SU-DHL-6 (cell line): ENCODE measurements around the gene KLHDC3.

ENCODE experiments used
- CTCF ChIP-seq: fragments of 200-600 bp; sonication (generic); IDR thresholded peaks from one replicate; pipeline ENCODE4 v1.5.1; 2017; ENCODE audit warnings: antibody characterized with exemption, mild to moderate bottlenecking, low read length, moderate library complexity; ENCODE audit not compliant: insufficient read depth, poor library complexity, severe bottlenecking
- EZH2phosphoT487 ChIP-seq: fragments of 200-600 bp; sonication (generic), shearing (Covaris generic); conservative IDR thresholded peaks from 2 replicates; pipeline ENCODE4 v1.6.1; 2018; ENCODE audit warnings: mild to moderate bottlenecking, antibody characterized with exemption, low read length, moderate library complexity, mixed read lengths

GRCh38 chr6:42969934-42970333, 44.1 kb upstream of the KLHDC3 start:
- no peak for TF ChIP-seq CTCF
- no peak for TF ChIP-seq EZH2phosphoT487
